Psoas muscle (tissue), 8 donors: ENCODE results near the gene LRP10. TPM values are rescaled to one million over a fixed set of nuclear protein-coding genes. Genes with fewer than 3 reads are reported as not detected.
A peak's percentile ranks its signal among the peaks of the same experiment; 100 is the strongest.

Source experiments
- ATAC-seq, 4 donors: fragments of 200-7000 bp; cut with Tn5 transposase; one replicate each; pipeline ENCODE4 v1.9.1; 2020; ENCODE audit warnings: moderate library complexity in 3 of 4, mild to moderate bottlenecking in 2 of 4
- DNase-seq, 2 donors: peaks; one replicate each; pipeline ENCODE4 v3.0.0-alpha.2; 2020
- H3K27ac ChIP-seq: fragments of 200-600 bp; one replicate; pipeline ENCODE4 v1.8.0; 2022
- H3K27me3 ChIP-seq, 3 donors: fragments of 200-600 bp in 1 of 3; one replicate each; pipeline versions ENCODE4 v1.6.1 to v1.8.0; 2013 to 2022; ENCODE audit warnings: low read length in 2 of 3, mild to moderate bottlenecking in 2 of 3, moderate library complexity in 1 of 3; ENCODE audit not compliant: insufficient read depth in 3 of 3
- H3K36me3 ChIP-seq, 2 donors: fragments of 200-600 bp in 1 of 2; one replicate each; pipeline versions ENCODE4 v1.6.1 to v1.8.0; 2013 to 2022; ENCODE audit warnings: low read depth in 1 of 2, mild to moderate bottlenecking in 1 of 2, moderate library complexity in 1 of 2; ENCODE audit not compliant: insufficient read depth in 1 of 2
- H3K4me1 ChIP-seq: fragments of 200-600 bp; one replicate; pipeline ENCODE4 v1.8.0; 2022
- H3K4me3 ChIP-seq: fragments of 200-600 bp; one replicate; pipeline ENCODE4 v1.8.0; 2022; ENCODE audit warnings: mild to moderate bottlenecking
- H3K9me3 ChIP-seq: fragments of 200-600 bp; one replicate; pipeline ENCODE4 v1.8.0; 2022
- CTCF ChIP-seq: fragments of 200-600 bp; IDR thresholded peaks from one replicate; pipeline ENCODE4 v1.8.0; 2022; ENCODE audit warnings: antibody characterized with exemption
- WGBS, 3 donors: extraction: QIAGEN DNeasy Blood & Tissue Kit; methylation state at CpG; one replicate each; pipeline versions ENCODE4 v1.1.6 to v1.1.7; 2013; 5-methylcytosine and 5-hydroxymethylcytosine counted together
- intact Hi-C, 2 donors: fragments of 100-400 bp; cut with DNase I; formaldehyde crosslinking; loops; one replicate each; pipeline versions ENCODE4 v1.11.0 to v1.14.2; 2022
- polyA plus RNA-seq, 3 donors: library from polyadenylated mRNA; stranded (reverse); fragments of 200-250 nt; gene quantifications; one replicate each; pipeline ENCODE4 v1.2.3, GENCODE V29; 2013
- total RNA-seq, 4 donors: library from RNA; stranded (reverse); fragmentation: NEBNext Ultra II Directional in 2 of 4; extraction: Animal tissue kit (Norgen Biotek cat#: 25700) in 2 of 4; gene quantifications; one replicate each; pipeline versions ENCODE4 v1.2.1 to v1.2.4, GENCODE V29; 2021 to 2023
- donor health status: healthy with polysubstance abuse.
- donor health status: DM: no; HTN: no; CAD: no; lungs with moderate emphysema.
- donor health status: Bipolar disorder and iron deficiency.
- donor health status: healthy.
- donor health status: DM: yes; HTN: yes; CAD: no.
- donor health status: DM: no; HTN: no; CAD: no.
- donor health status: DM: no; HTN: no; CAD: no.
- donor health status: DM: yes; HTN: yes; CAD: no.

LRP10 gene
- total and polyA plus RNA-seq, 7 donors: 18.1 to 50.6 (median 33.1) TPM

- Histone ChIP-seq H3K4me3 (peak within 1 kb of the TSS; percentile 90), H3K9me3 (no peaks in the 10 kb centered on the region), H3K27ac (peak within 1 kb of the TSS; percentile 90), H3K36me3 (peaks cover 0 to 36% of the 10 kb centered on the region in 2 donors), H3K27me3 (no peaks in the 10 kb centered on the region), H3K4me1 (peaks cover 16% of the 10 kb centered on the region)
- DNase-seq (peak; percentile 99 to 100), ATAC-seq (peak; percentile 93 to 98 (median 96))
- intact Hi-C loops: no loop called here
- 0% methylated on average over 51 of the region's 51 CpGs for WGBS, 3 donors
- no peak for TF ChIP-seq CTCF
Measured at GRCh38 chr14:22929104-22929960, 57.8 kb downstream of the LRP10 start, which contains the start of gene PRMT5. Gene PRMT5, minus strand, starts transcription at chr14:22929376. Its CDS starts 15 bp downstream, at chr14:22929361.

- H3K4me3 ChIP-seq: peak overlapping the region; percentile 90
- no peak for TF ChIP-seq CTCF
- no peaks in the 10 kb centered on the region for H3K9me3 ChIP-seq
- H3K36me3 ChIP-seq: peaks cover 0 to 30% of the 10 kb centered on the region in 2 donors
- ATAC-seq: peak in 3 of 4 donors; percentile 27 to 64 (median 41)
- H3K27me3 ChIP-seq: no peaks in the 10 kb centered on the region
- 0 to 3% (median 2%) methylated on average over 2 of the region's 2 CpGs for WGBS, 3 donors
- no peak for DNase-seq
- peaks cover 16% of the 10 kb centered on the region for H3K4me1 ChIP-seq
- H3K27ac ChIP-seq: peak overlapping the region; percentile 88
- intact Hi-C loops: loop anchor here in 1 of 2 donors (10.0 kb wide), 1 partner anchor 55 kb away; the partner anchor contains the start of gene AJUBA
Measured at GRCh38 chr14:22929961-22930364, 58.4 kb downstream of the LRP10 start.

Other genes with a start within 250 kb of the LRP10 start
- not detected for gene OR6J1, start 227.4 kb upstream of the LRP10 start, total RNA-seq
- not detected for gene OR6J1, start 227.4 kb upstream of the LRP10 start, polyA plus RNA-seq
- 100 to 1,000 TPM in 3 of 4 donors, 10 to 100 TPM in 1; 90.7 to 151 (median 131) TPM for gene OXA1L, start 105.1 kb upstream of the LRP10 start, total RNA-seq
- gene OXA1L, start 105.1 kb upstream of the LRP10 start, polyA plus RNA-seq: 100 to 1,000 TPM; 115 to 168 (median 158) TPM
- 1 to 10 TPM; 1.3 to 2.6 (median 2.0) TPM for gene SLC7A7, start 56.3 kb upstream of the LRP10 start, total RNA-seq
- gene SLC7A7, start 56.3 kb upstream of the LRP10 start, polyA plus RNA-seq: 1 to 10 TPM in 1 of 3 donors, under 1 TPM in 2; 0.93 to 2.6 (median 0.97) TPM
- 10 to 100 TPM; 79.1 to 91.2 (median 84.9) TPM for gene MRPL52, start 41.9 kb upstream of the LRP10 start, total RNA-seq
- gene MRPL52, start 41.9 kb upstream of the LRP10 start, polyA plus RNA-seq: 100 to 1,000 TPM in 2 of 3 donors, 10 to 100 TPM in 1; 92.0 to 246 (median 102) TPM
- 10 to 100 TPM in 3 of 4 donors, 1 to 10 TPM in 1; 9.6 to 18.5 (median 14.7) TPM for gene MMP14, start 35.2 kb upstream of the LRP10 start, total RNA-seq
- 10 to 100 TPM in 2 of 3 donors, 1 to 10 TPM in 1; 7.6 to 15.1 (median 10.0) TPM for gene MMP14, start 35.2 kb upstream of the LRP10 start, polyA plus RNA-seq
- gene REM2, start 11.5 kb downstream of the LRP10 start, total RNA-seq: under 1 TPM in 2 of 4 donors, not detected in 2; 0.21 to 0.34 TPM
- gene REM2, start 11.5 kb downstream of the LRP10 start, polyA plus RNA-seq: under 1 TPM; 0.05 to 0.18 (median 0.10) TPM
- 10 to 100 TPM; 25.4 to 42.1 (median 27.8) TPM for gene RBM23, start 47.4 kb downstream of the LRP10 start, total RNA-seq
- gene RBM23, start 47.4 kb downstream of the LRP10 start, polyA plus RNA-seq: 10 to 100 TPM; 18.4 to 35.7 (median 20.1) TPM
- 10 to 100 TPM; 67.5 to 80.4 (median 74.1) TPM for gene PRMT5, start 57.6 kb downstream of the LRP10 start, total RNA-seq
- gene PRMT5, start 57.6 kb downstream of the LRP10 start, polyA plus RNA-seq: 10 to 100 TPM; 45.3 to 99.5 (median 88.6) TPM
- 10 to 100 TPM; 11.3 to 19.3 (median 12.0) TPM for gene HAUS4, start 85.3 kb downstream of the LRP10 start, total RNA-seq
- 10 to 100 TPM; 13.7 to 23.7 (median 16.2) TPM for gene HAUS4, start 85.3 kb downstream of the LRP10 start, polyA plus RNA-seq
- 1 to 10 TPM in 3 of 4 donors, under 1 TPM in 1; 0.95 to 1.5 (median 1.2) TPM for gene AJUBA, start 110.8 kb downstream of the LRP10 start, total RNA-seq
- gene AJUBA, start 110.8 kb downstream of the LRP10 start, polyA plus RNA-seq: under 1 TPM; 0.65 to 0.77 (median 0.66) TPM
- 1 to 10 TPM; 2.1 to 5.1 (median 4.2) TPM for gene C14orf93, start 138.4 kb downstream of the LRP10 start, total RNA-seq
- gene C14orf93, start 138.4 kb downstream of the LRP10 start, polyA plus RNA-seq: 1 to 10 TPM; 1.7 to 4.1 (median 3.4) TPM
- gene PSMB5, start 163.2 kb downstream of the LRP10 start, total RNA-seq: 100 to 1,000 TPM; 156 to 307 (median 250) TPM
- gene PSMB5, start 163.2 kb downstream of the LRP10 start, polyA plus RNA-seq: 100 to 1,000 TPM; 304 to 619 (median 496) TPM
- gene PSMB11, start 170.5 kb downstream of the LRP10 start, total RNA-seq: not detected
- gene PSMB11, start 170.5 kb downstream of the LRP10 start, polyA plus RNA-seq: under 1 TPM in 2 of 3 donors, not detected in 1; 0.03 to 0.51 TPM
- gene CDH24, start 185.8 kb downstream of the LRP10 start, total RNA-seq: under 1 TPM; 0.30 to 0.77 (median 0.32) TPM
- gene CDH24, start 185.8 kb downstream of the LRP10 start, polyA plus RNA-seq: under 1 TPM; 0.31 to 0.51 (median 0.35) TPM
- gene ACIN1, start 223.4 kb downstream of the LRP10 start, total RNA-seq: 10 to 100 TPM; 75.3 to 83.2 (median 82.2) TPM
- 10 to 100 TPM; 45.2 to 57.6 (median 53.5) TPM for gene ACIN1, start 223.4 kb downstream of the LRP10 start, polyA plus RNA-seq
- gene C14orf119, start 223.8 kb downstream of the LRP10 start, total RNA-seq: 10 to 100 TPM; 24.2 to 31.3 (median 27.0) TPM
- 10 to 100 TPM; 23.2 to 65.3 (median 47.1) TPM for gene C14orf119, start 223.8 kb downstream of the LRP10 start, polyA plus RNA-seq
- gene CIROP, start 233.2 kb downstream of the LRP10 start, total RNA-seq: not detected
- under 1 TPM in 1 of 3 donors, not detected in 2; 0.03 TPM for gene CIROP, start 233.2 kb downstream of the LRP10 start, polyA plus RNA-seq
- under 1 TPM in 2 of 4 donors, not detected in 2; 0.17 to 0.22 TPM for gene CEBPE, start 247.5 kb downstream of the LRP10 start, total RNA-seq
- under 1 TPM in 2 of 3 donors, not detected in 1; 0.03 to 0.19 TPM for gene CEBPE, start 247.5 kb downstream of the LRP10 start, polyA plus RNA-seq